Activated T-cell treated with anti-CD3 and anti-CD28 coated beads, Interleukin-2, amount 50 U/mL, for 1 hour (primary cell): ENCODE results near the gene RAB8B.
"Not testable (repeated sequence)": the region's sequence is repeated elsewhere in the genome, so short reads cannot be mapped to it uniquely, and the experiment has no call there.

ENCODE experiments used
- DNase-seq: peaks from one replicate; pipeline ENCODE4 v3.0.0-alpha.2; 2020

Gene RAB8B

GRCh38 chr15:63186065-63186464 lies 3.3 kb upstream of the RAB8B start:
- no peak for DNase-seq

- no peak for DNase-seq
Measured at GRCh38 chr15:63187589-63188226, 1.7 kb upstream of the RAB8B start.

GRCh38 chr15:63188247-63188925 lies 1.0 kb upstream of the RAB8B start:
- DNase-seq = no peak

- no peak for DNase-seq
Measured at GRCh38 chr15:63189941-63190768, 749 bp downstream of the RAB8B start.

- DNase-seq = no peak
Measured at GRCh38 chr15:63190769-63191649, 1.6 kb downstream of the RAB8B start.

GRCh38 chr15:63191895-63192618 lies 2.7 kb downstream of the RAB8B start:
- DNase-seq = peak; percentile 42

GRCh38 chr15:63192619-63193206 lies 3.3 kb downstream of the RAB8B start:
- no peak for DNase-seq

- no peak for DNase-seq
Measured at GRCh38 chr15:63194302-63194701, 4.9 kb downstream of the RAB8B start.

- DNase-seq = no peak
Measured at GRCh38 chr15:63194880-63195568, 5.6 kb downstream of the RAB8B start.

- no peak for DNase-seq
Measured at GRCh38 chr15:63195569-63196015, 6.2 kb downstream of the RAB8B start.

GRCh38 chr15:63196842-63197241 lies 7.4 kb downstream of the RAB8B start:
- DNase-seq = no peak

- no peak for DNase-seq
Measured at GRCh38 chr15:63197626-63198025, 8.2 kb downstream of the RAB8B start.

- no peak for DNase-seq
Measured at GRCh38 chr15:63198371-63199250, 9.2 kb downstream of the RAB8B start.

GRCh38 chr15:63200464-63201249 lies 11.3 kb downstream of the RAB8B start:
- DNase-seq = no peak

GRCh38 chr15:63202861-63203260 lies 13.5 kb downstream of the RAB8B start:
- no peak for DNase-seq

GRCh38 chr15:63203451-63204090 lies 14.2 kb downstream of the RAB8B start:
- peak; percentile 39 for DNase-seq

GRCh38 chr15:63206079-63206478 lies 16.7 kb downstream of the RAB8B start:
- DNase-seq = no peak

GRCh38 chr15:63208824-63209223 lies 19.4 kb downstream of the RAB8B start:
- not testable (repeated sequence) for DNase-seq
